Hepatocyte (in vitro differentiated cells): Measurements from ENCODE around the gene CFHR3. TPM values are rescaled to one million over a fixed set of nuclear protein-coding genes. Genes with fewer than 3 reads are reported as not detected.
"Not testable (repeated sequence)": the region's sequence is repeated elsewhere in the genome, so short reads cannot be mapped to it uniquely, and the experiment has no call there.

Source experiments
- DNase-seq: peaks from one replicate; pipeline ENCODE4 v3.0.0-alpha.2; 2016; ENCODE audit warnings: low spot score
- H2AFZ ChIP-seq: fragments of 200-600 bp; sonication (generic); 2 replicates; pipeline ENCODE4 v1.6.0; 2016; ENCODE audit warnings: antibody characterized with exemption, mild to moderate bottlenecking
- H3K27ac ChIP-seq: fragments of 200-600 bp; sonication (generic); 2 replicates; pipeline ENCODE4 v1.5.1; 2016; ENCODE audit warnings: mild to moderate bottlenecking
- H3K27me3 ChIP-seq: fragments of 200-600 bp; sonication (generic); 2 replicates; pipeline ENCODE4 v1.6.1; 2016
- H3K36me3 ChIP-seq: fragments of 200-600 bp; sonication (generic); replicated peaks from 2 replicates; pipeline ENCODE4 v1.5.1; 2016; ENCODE audit warnings: low read depth; ENCODE audit not compliant: insufficient read depth
- H3K4me1 ChIP-seq: fragments of 200-600 bp; sonication (generic); 2 replicates; pipeline ENCODE4 v1.5.1; 2016; ENCODE audit warnings: mild to moderate bottlenecking, moderate library complexity; ENCODE audit not compliant: insufficient read depth
- H3K4me2 ChIP-seq: fragments of 200-600 bp; sonication (generic); 2 replicates; pipeline ENCODE4 v1.6.0; 2016
- H3K4me3 ChIP-seq: fragments of 200-600 bp; sonication (generic); 2 replicates; pipeline ENCODE4 v1.5.1; 2016; ENCODE audit warnings: mild to moderate bottlenecking
- H3K79me2 ChIP-seq: fragments of 200-600 bp; sonication (generic); 2 replicates; pipeline ENCODE4 v1.6.0; 2017; ENCODE audit warnings: mild to moderate bottlenecking
- H3K9me2 ChIP-seq: fragments of 200-600 bp; sonication (generic); replicated peaks from 2 replicates; pipeline ENCODE4 v1.6.0; 2017; ENCODE audit warnings: mild to moderate bottlenecking; ENCODE audit not compliant: insufficient read depth
- H3K9me3 ChIP-seq: fragments of 200-600 bp; sonication (generic); 2 replicates; pipeline ENCODE4 v1.5.1; 2016; ENCODE audit warnings: low read depth, mild to moderate bottlenecking
- H4K20me1 ChIP-seq: fragments of 200-600 bp; sonication (generic); 2 replicates; pipeline ENCODE4 v1.6.0; 2016; ENCODE audit warnings: mild to moderate bottlenecking; ENCODE audit not compliant: insufficient read depth, poor library complexity, severe bottlenecking
- EZH2 ChIP-seq: fragments of 200-600 bp; sonication (generic); IDR thresholded peaks from 2 replicates; pipeline ENCODE4 v1.6.1; 2016; ENCODE audit warnings: antibody characterized with exemption, mild to moderate bottlenecking, borderline replicate concordance
- EZH2phosphoT487 ChIP-seq: fragments of 200-600 bp; sonication (generic); IDR thresholded peaks from one replicate; pipeline ENCODE4 v1.6.1; 2018; ENCODE audit warnings: antibody characterized with exemption, mild to moderate bottlenecking, low read depth, moderate library complexity; ENCODE audit not compliant: unreplicated experiment, severe bottlenecking
- WGBS: methylation state at CpG from one replicate; pipeline ENCODE4 v1.1.6; 2016; ENCODE audit warnings: low lambda C conversion rate; ENCODE audit errors: missing lambda C conversion rate; 5-methylcytosine and 5-hydroxymethylcytosine counted together
- polyA plus RNA-seq: library from polyadenylated mRNA; unstranded; fragments of >200 nt; fragmentation: Nextera tagmentation; extraction: Ambion mirVana; gene quantifications from 2 replicates; pipeline ENCODE4 v1.2.1, GENCODE V29; 2016
- total RNA-seq: library from RNA; depleted of rRNA; stranded (reverse); fragments of >200 nt; gene quantifications from 2 replicates; pipeline ENCODE4 v1.2.3, GENCODE V29; 2014
- TF ChIP-seq, protein P1 (sequence below): fragments of 200-600 bp; sonication (generic); IDR thresholded peaks from 2 replicates; pipeline ENCODE4 v1.5.1; 2016; ENCODE audit warnings: antibody characterized with exemption, mild to moderate bottlenecking; ENCODE audit not compliant: poor library complexity

Gene CFHR3
- total and polyA plus RNA-seq, 2 experiments from 2014 or later = 1.7 TPM

DNA sequence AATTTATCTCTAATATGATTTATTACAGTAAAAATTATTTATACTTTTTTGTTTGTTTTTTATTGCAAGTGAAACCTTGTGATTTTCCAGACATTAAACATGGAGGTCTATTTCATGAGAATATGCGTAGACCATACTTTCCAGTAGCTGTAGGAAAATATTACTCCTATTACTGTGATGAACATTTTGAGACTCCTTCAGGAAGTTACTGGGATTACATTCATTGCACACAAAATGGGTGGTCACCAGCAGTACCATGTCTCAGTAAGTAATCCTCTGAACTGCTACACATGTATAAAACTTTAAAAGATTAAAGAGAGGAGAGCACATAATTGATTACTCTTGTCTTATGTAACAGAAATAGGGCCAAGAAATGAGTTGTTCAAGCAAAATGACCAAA, 4.5 kb downstream of the CFHR3 start:
- Histone ChIP-seq H3K4me2 (no peak overlapping the region), H2AFZ (no peak overlapping the region), H3K36me3 (no peaks in the 10 kb centered on the region), H3K9me3 (no peaks in the 10 kb centered on the region), H3K27ac (no peak overlapping the region), H3K4me3 (no peak overlapping the region), H4K20me1 (no peaks in the 10 kb centered on the region), H3K4me1 (no peaks in the 10 kb centered on the region), H3K79me2 (no peaks in the 10 kb centered on the region), H3K9me2 (no peaks in the 10 kb centered on the region), H3K27me3 (no peaks in the 10 kb centered on the region)
- 93% methylated on average over 1 of the region's 1 CpG for WGBS
- no peak for DNase-seq
- TF ChIP-seq EZH2 = no peak
- TF ChIP-seq, protein P1, sequence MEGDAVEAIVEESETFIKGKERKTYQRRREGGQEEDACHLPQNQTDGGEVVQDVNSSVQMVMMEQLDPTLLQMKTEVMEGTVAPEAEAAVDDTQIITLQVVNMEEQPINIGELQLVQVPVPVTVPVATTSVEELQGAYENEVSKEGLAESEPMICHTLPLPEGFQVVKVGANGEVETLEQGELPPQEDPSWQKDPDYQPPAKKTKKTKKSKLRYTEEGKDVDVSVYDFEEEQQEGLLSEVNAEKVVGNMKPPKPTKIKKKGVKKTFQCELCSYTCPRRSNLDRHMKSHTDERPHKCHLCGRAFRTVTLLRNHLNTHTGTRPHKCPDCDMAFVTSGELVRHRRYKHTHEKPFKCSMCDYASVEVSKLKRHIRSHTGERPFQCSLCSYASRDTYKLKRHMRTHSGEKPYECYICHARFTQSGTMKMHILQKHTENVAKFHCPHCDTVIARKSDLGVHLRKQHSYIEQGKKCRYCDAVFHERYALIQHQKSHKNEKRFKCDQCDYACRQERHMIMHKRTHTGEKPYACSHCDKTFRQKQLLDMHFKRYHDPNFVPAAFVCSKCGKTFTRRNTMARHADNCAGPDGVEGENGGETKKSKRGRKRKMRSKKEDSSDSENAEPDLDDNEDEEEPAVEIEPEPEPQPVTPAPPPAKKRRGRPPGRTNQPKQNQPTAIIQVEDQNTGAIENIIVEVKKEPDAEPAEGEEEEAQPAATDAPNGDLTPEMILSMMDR = no peak
- TF ChIP-seq EZH2phosphoT487 = no peak

DNA sequence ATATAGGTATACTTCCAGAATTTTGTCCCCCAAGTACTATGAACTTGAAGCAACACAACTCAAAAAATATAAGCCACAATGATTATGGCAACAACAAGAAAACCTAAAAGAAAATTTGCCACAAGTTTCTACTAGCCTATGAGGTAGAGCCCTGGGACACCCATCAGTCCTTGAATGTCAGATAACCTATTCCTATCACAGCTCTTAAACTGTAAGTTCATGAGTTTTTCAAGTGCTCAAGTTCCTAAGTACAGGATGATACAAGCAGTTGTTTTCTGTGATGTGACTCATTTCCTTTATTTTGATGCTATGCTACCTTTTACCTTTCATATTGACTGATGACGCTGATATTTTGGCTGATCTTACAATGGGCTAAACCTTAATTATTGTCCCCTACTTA, 16.6 kb downstream of the CFHR3 start:
- H3K27ac ChIP-seq, H3K36me3 ChIP-seq, H3K4me2 ChIP-seq, H3K27me3 ChIP-seq, H4K20me1 ChIP-seq, H3K9me2 ChIP-seq, H2AFZ ChIP-seq, H3K79me2 ChIP-seq, H3K4me1 ChIP-seq, H3K9me3 ChIP-seq, DNase-seq, H3K4me3 ChIP-seq: not testable (repeated sequence)
- 100% methylated on average over 1 of the region's 1 CpG for WGBS

DNA sequence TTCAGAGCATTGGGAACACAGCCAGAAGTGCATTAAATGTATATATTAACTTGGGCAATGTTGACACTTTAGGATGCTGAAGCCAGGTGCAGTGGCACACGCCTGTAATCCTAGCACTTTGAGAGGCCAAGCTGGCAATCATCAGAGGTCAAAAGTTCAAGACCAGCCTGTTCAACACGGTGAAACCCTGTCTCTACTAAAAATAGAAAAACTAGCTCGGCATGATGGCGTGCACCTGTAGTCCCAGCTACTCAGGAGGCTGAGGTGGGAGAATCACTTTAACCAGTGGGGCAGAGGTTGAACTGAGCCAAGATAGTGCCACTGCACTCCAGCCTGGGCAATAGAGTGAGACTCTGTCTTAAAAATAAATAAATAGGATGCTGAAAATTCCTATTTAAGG, 19.5 kb downstream of the CFHR3 start:
- H3K79me2 ChIP-seq, H3K4me1 ChIP-seq, H2AFZ ChIP-seq, H3K27me3 ChIP-seq, H3K27ac ChIP-seq, H3K4me2 ChIP-seq, H3K9me3 ChIP-seq, H3K9me2 ChIP-seq, H3K36me3 ChIP-seq, H4K20me1 ChIP-seq, DNase-seq, H3K4me3 ChIP-seq: not testable (repeated sequence)
- 82% methylated on average over 4 of the region's 4 CpGs for WGBS

DNA sequence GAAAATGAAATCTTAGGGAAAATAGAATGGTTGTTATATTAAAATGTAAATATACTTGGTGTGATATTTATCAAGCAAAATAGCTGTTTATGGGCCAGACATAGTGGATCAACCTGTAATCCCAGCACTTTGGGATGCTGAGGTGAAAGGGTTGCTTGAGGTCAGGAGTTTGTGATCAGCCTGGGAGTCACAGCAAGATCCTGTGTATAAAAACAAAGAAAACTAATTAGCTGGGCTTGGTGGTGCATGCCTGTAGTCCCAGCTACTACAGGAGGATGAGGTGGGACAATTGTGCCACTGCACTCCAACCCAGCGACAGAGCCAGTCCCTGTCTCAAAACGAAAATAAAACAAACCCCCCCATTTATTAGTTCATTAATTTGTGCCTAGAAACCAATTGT, 23.3 kb downstream of the CFHR3 start:
- H3K4me3 ChIP-seq = no peak overlapping the region
- H3K4me1 ChIP-seq = no peaks in the 10 kb centered on the region
- H3K27me3 ChIP-seq = no peaks in the 10 kb centered on the region
- 54% methylated on average over 2 of the region's 2 CpGs for WGBS
- H3K4me2 ChIP-seq = no peak overlapping the region
- H4K20me1 ChIP-seq = no peaks in the 10 kb centered on the region
- no peaks in the 10 kb centered on the region for H3K36me3 ChIP-seq
- no peak for DNase-seq
- no peaks in the 10 kb centered on the region for H3K79me2 ChIP-seq
- no peak overlapping the region for H3K27ac ChIP-seq
- H2AFZ ChIP-seq = no peak overlapping the region
- H3K9me3 ChIP-seq = no peaks in the 10 kb centered on the region
- no peaks in the 10 kb centered on the region for H3K9me2 ChIP-seq
- TF ChIP-seq EZH2 (no peak), EZH2phosphoT487 (no peak)
- TF ChIP-seq, protein P1 = no peak

DNA sequence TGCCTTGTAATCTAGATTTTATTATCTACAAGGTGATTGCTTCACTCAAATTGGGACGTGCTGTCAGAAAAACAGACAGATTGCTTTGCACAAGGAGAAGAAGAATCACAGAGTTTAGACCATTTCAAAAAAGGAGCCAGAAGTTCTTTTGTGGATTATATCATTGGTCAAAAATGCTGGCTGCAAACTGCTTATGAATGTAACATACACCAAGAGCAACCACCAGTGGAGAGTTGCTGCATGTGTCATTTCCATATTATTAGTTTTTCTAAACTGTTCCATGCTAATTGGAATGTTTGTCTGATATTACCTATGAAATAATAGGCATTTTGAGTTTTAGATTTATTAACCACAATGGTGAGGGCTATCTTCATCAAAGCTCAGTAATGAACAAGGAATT, 27.3 kb downstream of the CFHR3 start:
- H3K4me3 ChIP-seq, H3K27me3 ChIP-seq, DNase-seq, H3K9me2 ChIP-seq, H3K27ac ChIP-seq, H3K79me2 ChIP-seq, H3K4me2 ChIP-seq, H4K20me1 ChIP-seq, H3K36me3 ChIP-seq, H3K4me1 ChIP-seq, H3K9me3 ChIP-seq, H2AFZ ChIP-seq: not testable (repeated sequence)
- 84% methylated on average over 1 of the region's 1 CpG for WGBS
